Testis (tissue), 2 donors: Measurements from ENCODE around the gene SEC22C.

Experiments used
- CTCF ChIP-seq, 3 experiments: fragments of 450-650 bp in 2 of 3; fragments of 200-600 bp in 1 of 3; sonication (generic) in 1 of 3; IDR thresholded peaks; one replicate each; pipeline ENCODE4 v1.5.1; 2016 to 2019; ENCODE audit warnings: antibody characterized with exemption in 3 of 3, mild to moderate bottlenecking in 2 of 3, moderate library complexity in 1 of 3
- POLR2A ChIP-seq: fragments of 450-650 bp; IDR thresholded peaks from one replicate; pipeline ENCODE4 v1.6.1; 2017; ENCODE audit warnings: antibody characterized with exemption, mild to moderate bottlenecking, moderate library complexity

- TF ChIP-seq CTCF (IDR thresholded peaks at IDR 0.05) (no peak), POLR2A (no peak)
Measured at GRCh38 chr3:42510325-42510724, 71.4 kb downstream of the SEC22C start.
